NCI-H510A (cell line): ENCODE data around the gene C6orf136.
A peak's percentile ranks its signal among the peaks of the same experiment; 100 is the strongest.
"Not testable (repeated sequence)": the region's sequence is repeated elsewhere in the genome, so short reads cannot be mapped to it uniquely, and the experiment has no call there.

Source experiments
- DNase-seq: peaks from one replicate; lab custom pipeline; 2025; lab: John Stamatoyannopoulos, UW

C6orf136 gene

GRCh38 chr6:30657922-30658321 lies 11.0 kb downstream of the C6orf136 start:
- DNase-seq, result not testable (repeated sequence)

- DNase-seq, result no peak
Observed at GRCh38 chr6:30664994-30665767, 18.2 kb downstream of the C6orf136 start.

- DNase-seq, result not testable (repeated sequence)
Observed at GRCh38 chr6:30666300-30666699, 19.4 kb downstream of the C6orf136 start.

GRCh38 chr6:30670760-30671527 lies 24.0 kb downstream of the C6orf136 start:
- DNase-seq, result no peak

- peak; percentile 90 for DNase-seq
Observed at GRCh38 chr6:30672445-30673253, 25.7 kb downstream of the C6orf136 start, which contains the start of gene DHX16. Gene DHX16, minus strand, starts transcription at chr6:30673006. Its CDS starts 165 bp downstream, at chr6:30672841.

GRCh38 chr6:30676660-30677285 lies 29.8 kb downstream of the C6orf136 start:
- no peak for DNase-seq

- DNase-seq, result peak; percentile 41
Observed at GRCh38 chr6:30678964-30679726, 32.2 kb downstream of the C6orf136 start.

GRCh38 chr6:30679765-30680535 lies 33.0 kb downstream of the C6orf136 start:
- DNase-seq, result no peak

- no peak for DNase-seq
Observed at GRCh38 chr6:30681766-30682142, 34.8 kb downstream of the C6orf136 start.

GRCh38 chr6:30682143-30683117 lies 35.5 kb downstream of the C6orf136 start:
- no peak for DNase-seq

GRCh38 chr6:30683183-30683979 lies 36.4 kb downstream of the C6orf136 start:
- DNase-seq, result no peak

- DNase-seq, result no peak
Observed at GRCh38 chr6:30683980-30684338, 37.0 kb downstream of the C6orf136 start.

GRCh38 chr6:30684386-30685156 lies 37.6 kb downstream of the C6orf136 start:
- no peak for DNase-seq

GRCh38 chr6:30685157-30686008 lies 38.5 kb downstream of the C6orf136 start:
- DNase-seq, result no peak

GRCh38 chr6:30686009-30686907 lies 39.3 kb downstream of the C6orf136 start, which contains the start of gene PPP1R18:
Gene PPP1R18, minus strand, starts transcription at chr6:30686645. Its CDS starts 627 bp downstream, at chr6:30686018.
- peak; percentile 23 for DNase-seq
